Motor neuron (in vitro differentiated cells): ENCODE measurements around the gene TOGARAM2. TPM values are rescaled to one million over a fixed set of nuclear protein-coding genes. Genes with fewer than 3 reads are reported as not detected.

Experiments used
- ATAC-seq, 8 experiments: fragments of 200-7000 bp; cut with Tn5 transposase; replicated peaks in 6 of 8; 2 replicates each; pipeline ENCODE4 v1.8.0; 2021; ENCODE audit warnings: mild to moderate bottlenecking in 8 of 8, moderate library complexity in 8 of 8
- H3K27ac ChIP-seq, 2 donors: fragments of 250-450 bp; sonication (Bioruptor Pico); 2 replicates each; pipeline ENCODE4 v1.9.0; 2021; ENCODE audit warnings: antibody characterized with exemption in 2 of 2, mild to moderate bottlenecking in 2 of 2, moderate library complexity in 1 of 2
- H3K4me1 ChIP-seq, 2 donors: fragments of 250-450 bp; sonication (Bioruptor Pico); replicated peaks in 1 of 2; 2 replicates each; pipeline ENCODE4 v1.6.1; 2021; ENCODE audit warnings: antibody characterized with exemption in 2 of 2, mild to moderate bottlenecking in 2 of 2, moderate library complexity in 1 of 2
- H3K4me3 ChIP-seq, 5 donors: fragments of 250-450 bp; sonication (Bioruptor Pico); 2 replicates each; pipeline ENCODE4 v1.9.0; 2021; ENCODE audit warnings: antibody characterized with exemption in 5 of 5, mild to moderate bottlenecking in 5 of 5, moderate library complexity in 4 of 5
- WGBS, 10 experiments: fragments of 450-650 bp; shearing (Covaris generic); methylation state at CpG; one replicate each; pipeline ENCODE4 v1.0.0; 2022; 5-methylcytosine and 5-hydroxymethylcytosine counted together
- in situ Hi-C, 9 experiments: fragments of 400-800 bp; cut with MboI; loops; one replicate each; pipeline ENCODE4 v1.15.0; 2021; ENCODE audit warnings: low sequenced_read_pairs in 9 of 9, low pct_unique_long_range_greater_than_20kb in 2 of 9; ENCODE audit not compliant: unreplicated experiment in 9 of 9
- total RNA-seq, 8 experiments: library from RNA; unstranded; fragments of 300-600 nt; gene quantifications; 2 replicates each; pipeline versions ENCODE4 v1.2.3 to v1.2.4, GENCODE V29; 2022

The TOGARAM2 gene
- total RNA-seq, 8 experiments from 2014 or later, result 0.05 to 7.6 (median 0.63) TPM

DNA sequence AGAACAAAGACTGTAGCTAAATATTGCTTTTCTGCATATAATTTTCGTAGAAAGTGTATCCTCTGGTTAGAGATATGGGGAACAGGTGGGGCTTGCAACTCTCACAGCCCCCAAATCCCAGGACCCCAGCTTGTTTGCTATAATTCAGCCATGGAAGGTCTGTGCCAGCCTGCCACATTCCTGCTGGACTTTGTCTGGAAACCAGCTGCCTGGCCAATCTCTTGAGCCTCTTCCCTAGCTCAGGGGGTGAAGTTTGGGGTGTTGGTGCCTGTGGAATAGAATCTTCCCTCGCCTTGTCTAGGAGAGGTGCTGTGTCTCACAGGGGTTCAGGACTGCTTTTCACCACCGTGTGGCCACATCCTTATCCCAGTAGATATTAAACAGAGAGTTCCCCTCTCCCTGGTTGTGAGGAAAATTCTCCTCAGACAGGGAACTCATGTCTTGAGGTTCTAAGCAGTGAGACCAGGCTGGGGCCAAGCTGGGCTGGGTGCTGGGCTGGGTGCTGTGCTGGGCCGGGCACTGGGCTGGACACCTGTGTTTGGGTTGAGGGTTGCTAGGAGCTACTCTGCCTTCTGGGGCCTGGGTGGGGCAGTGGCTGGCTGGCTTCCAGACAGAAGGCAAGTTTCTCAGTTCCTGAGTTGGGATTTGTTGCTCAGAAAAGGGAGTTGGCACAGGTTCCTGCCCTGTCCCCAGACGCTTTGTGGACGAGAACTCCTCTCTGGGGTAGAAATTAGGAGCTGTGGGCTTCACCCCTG, 12.3 kb downstream of the TOGARAM2 start:
- in situ Hi-C loops, result no loop called here
- peaks cover 0 to 27% of the 10 kb centered on the region in 2 donors for H3K4me1 ChIP-seq
- H3K27ac ChIP-seq, result no peak overlapping the region
- ATAC-seq, result peak in 5 of 8 experiments; percentile 25 to 95 (median 56)
- no peak overlapping the region for H3K4me3 ChIP-seq
- 38 to 86% (median 66%) methylated on average over 1 to 5 of the region's 6 CpGs; no CpG with 5 or more reads in 2 of the 10 experiments for WGBS, 10 experiments

DNA sequence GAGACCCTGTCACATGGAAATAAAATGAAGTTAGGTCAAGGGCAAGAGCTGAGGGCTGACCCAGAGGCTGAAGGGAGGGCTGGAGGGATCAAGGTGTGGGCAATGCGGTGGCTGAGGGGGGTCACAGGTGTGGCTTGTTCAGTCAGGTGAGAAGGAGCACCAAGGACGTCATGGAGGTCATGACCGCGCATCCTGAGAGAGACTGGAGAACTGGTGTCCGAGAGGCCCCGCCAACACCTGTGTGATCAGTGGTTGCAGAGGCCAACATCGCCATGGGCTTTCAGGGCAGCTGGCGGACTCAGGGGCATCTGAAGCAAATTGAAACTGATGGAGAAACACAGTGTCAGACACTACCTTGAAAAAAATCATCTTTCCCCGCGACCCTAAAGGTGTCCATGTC, 13.0 kb downstream of the TOGARAM2 start:
- H3K27ac ChIP-seq, result no peak overlapping the region
- H3K4me3 ChIP-seq, result no peak overlapping the region
- ATAC-seq, result no peak
- in situ Hi-C loops, result no loop called here
- peaks cover 0 to 27% of the 10 kb centered on the region in 2 donors for H3K4me1 ChIP-seq
- WGBS, 10 experiments, result 60 to 100% (median 96%) methylated on average over 1 to 5 of the region's 10 CpGs; no CpG with 5 or more reads in 6 of the 10 experiments

DNA sequence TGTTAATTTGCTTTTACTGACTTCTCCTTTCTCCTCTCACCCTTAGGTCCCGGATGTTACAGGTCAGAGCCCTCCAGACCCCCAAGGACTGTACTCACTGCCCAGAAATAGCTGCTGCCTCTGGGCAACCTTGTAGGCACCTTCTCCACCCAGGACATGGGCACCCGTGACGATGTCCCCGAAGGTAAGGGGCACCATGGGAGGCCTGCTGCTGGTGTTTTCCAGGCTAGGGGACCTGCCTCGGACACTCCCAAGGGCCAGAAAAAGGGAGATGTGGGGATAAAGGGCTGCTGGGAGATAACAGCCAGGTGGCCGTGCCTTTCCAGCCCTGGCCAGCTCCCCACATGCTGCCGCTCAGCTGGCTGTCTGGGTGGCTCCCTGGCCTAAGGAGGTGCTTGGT, 13.6 kb downstream of the TOGARAM2 start:
- Histone ChIP-seq H3K4me3 (no peak overlapping the region), H3K4me1 (peaks cover 0 to 27% of the 10 kb centered on the region in 2 donors), H3K27ac (no peak overlapping the region)
- ATAC-seq, result no peak
- 67 to 100% (median 85%) methylated on average over 2 to 4 of the region's 7 CpGs; no CpG with 5 or more reads in 6 of the 10 experiments for WGBS, 10 experiments
- in situ Hi-C loops, result no loop called here

DNA sequence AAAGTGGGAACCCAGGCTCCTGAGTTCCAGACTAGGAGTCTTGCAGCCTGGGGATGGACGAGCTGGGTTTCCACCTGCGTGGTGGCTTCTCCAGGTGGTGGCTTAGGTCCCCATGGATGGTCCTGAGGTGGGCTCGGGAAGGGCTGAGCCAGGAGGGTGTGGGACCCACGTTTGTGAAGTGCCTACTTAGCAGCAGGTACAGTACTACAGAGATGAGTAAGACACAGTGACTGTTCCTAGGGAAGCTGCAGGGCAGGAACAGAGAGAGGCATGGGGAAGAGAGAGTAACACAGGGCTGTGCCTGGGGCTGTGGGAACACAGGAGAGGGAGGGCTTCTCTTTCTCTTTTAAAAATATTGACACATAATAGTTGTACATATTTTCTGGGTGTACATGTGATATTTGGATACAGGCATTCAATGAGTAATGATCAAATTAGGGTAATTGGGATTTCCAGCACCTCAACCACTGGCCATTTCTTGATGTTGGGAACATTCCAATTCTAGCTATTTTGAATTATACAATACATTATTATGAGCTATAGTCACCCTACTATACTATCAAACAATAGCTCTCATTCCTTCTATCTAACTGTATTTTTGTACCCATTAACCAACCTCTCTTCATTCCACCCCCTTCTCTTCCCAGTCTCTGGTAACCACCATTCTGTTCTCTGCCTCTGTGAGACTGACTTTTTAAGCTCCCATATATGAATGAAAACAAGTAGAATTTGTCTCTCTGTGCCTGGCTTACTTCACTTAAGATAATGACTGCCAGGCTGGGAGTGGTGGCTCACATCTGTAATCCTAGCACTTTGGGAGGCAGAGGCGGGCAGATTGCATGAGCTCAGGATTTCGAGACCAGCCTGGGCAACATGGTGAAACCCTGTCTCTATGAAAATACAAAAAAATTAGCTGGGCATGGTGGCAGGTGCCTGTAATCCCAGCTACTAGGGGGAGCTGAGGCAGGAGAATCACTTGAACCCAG, 15.0 kb downstream of the TOGARAM2 start:
- no peak for ATAC-seq
- no peak overlapping the region for H3K27ac ChIP-seq
- H3K4me1 ChIP-seq, result peaks cover 0 to 27% of the 10 kb centered on the region in 2 donors
- no peak overlapping the region for H3K4me3 ChIP-seq
- in situ Hi-C loops, result no loop called here
- 43 to 100% (median 75%) methylated on average over 1 to 6 of the region's 6 CpGs; no CpG with 5 or more reads in 4 of the 10 experiments for WGBS, 10 experiments

DNA sequence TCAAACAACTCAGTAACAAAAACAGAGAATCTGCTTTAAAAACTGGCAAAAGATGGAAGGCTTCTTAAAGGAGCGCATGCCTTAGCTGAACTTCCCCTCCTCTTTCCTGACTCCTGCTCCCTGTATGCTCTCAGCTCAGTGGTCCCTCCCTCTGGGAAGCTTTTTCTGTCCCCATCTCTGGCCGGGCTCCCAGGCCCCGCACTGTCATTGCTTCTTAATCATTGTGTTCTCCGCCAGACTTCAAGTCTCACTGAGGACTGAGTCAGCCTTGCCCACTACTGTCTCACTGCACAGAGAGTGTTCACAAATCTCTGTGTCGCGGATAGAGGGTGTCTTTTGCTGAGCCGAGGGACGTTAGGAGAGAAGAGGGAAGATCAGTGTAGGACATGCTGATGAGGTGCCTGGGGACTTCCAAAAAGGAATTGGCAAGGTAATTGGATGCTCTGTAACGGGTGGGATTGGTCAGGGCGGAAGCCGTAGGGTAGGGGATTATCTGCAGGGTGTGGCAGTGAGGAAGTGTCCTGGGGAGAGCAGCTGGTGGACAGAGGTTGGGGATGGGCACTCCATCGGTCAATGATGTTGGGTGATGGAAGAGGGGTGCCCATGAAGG, 16.2 kb downstream of the TOGARAM2 start:
- ATAC-seq, result peak in 7 of 8 experiments; percentile 44 to 97 (median 95)
- in situ Hi-C loops, result no loop called here
- Histone ChIP-seq H3K4me3 (no peak overlapping the region), H3K27ac (no peak overlapping the region), H3K4me1 (peaks cover 0 to 17% of the 10 kb centered on the region in 2 donors)
- 0 to 78% (median 48%) methylated on average over 2 to 11 of the region's 12 CpGs; no CpG with 5 or more reads in 2 of the 10 experiments for WGBS, 10 experiments

GRCh38 chr2:28997847-28998735, 17.0 kb downstream of the TOGARAM2 start:
- WGBS, 10 experiments, result 75 to 100% (median 91%) methylated on average over 1 to 3 of the region's 17 CpGs; no CpG with 5 or more reads in 4 of the 10 experiments
- Histone ChIP-seq H3K27ac (no peak overlapping the region), H3K4me3 (no peak overlapping the region), H3K4me1 (peaks cover 0 to 17% of the 10 kb centered on the region in 2 donors)
- ATAC-seq, result no peak
- in situ Hi-C loops, result no loop called here

- 65 to 100% (median 90%) methylated on average over 1 to 4 of the region's 7 CpGs; no CpG with 5 or more reads in 2 of the 10 experiments for WGBS, 10 experiments
- H3K27ac ChIP-seq, result no peak overlapping the region
- H3K4me3 ChIP-seq, result no peak overlapping the region
- in situ Hi-C loops, result no loop called here
- peaks cover 0 to 7% of the 10 kb centered on the region in 2 donors for H3K4me1 ChIP-seq
- no peak for ATAC-seq
Observed at GRCh38 chr2:29000481-29000880, 19.4 kb downstream of the TOGARAM2 start.

DNA sequence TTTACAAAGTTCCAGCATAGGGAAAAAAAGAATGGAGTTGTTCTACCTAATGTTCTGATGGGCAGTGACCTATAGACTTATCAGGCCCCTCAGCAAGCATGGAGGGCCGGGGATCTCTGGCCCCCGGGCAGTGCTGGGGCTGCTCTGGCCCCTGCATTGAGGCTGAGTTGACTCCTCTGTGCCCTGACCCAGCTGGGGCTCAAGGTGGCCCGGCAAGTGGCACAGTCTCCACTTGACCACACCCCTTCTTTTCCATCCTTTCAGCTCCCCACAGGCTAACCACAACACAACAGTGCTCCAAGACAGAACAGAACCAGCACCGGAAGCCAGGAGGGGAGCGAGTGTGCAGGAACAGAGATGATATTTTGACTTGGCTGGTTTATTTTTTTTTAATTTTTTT, 19.9 kb downstream of the TOGARAM2 start:
- WGBS, 10 experiments, result 30 to 100% (median 64%) methylated on average over 1 to 4 of the region's 5 CpGs; no CpG with 5 or more reads in 2 of the 10 experiments
- peaks cover 0 to 7% of the 10 kb centered on the region in 2 donors for H3K4me1 ChIP-seq
- no peak for ATAC-seq
- H3K4me3 ChIP-seq, result no peak overlapping the region
- in situ Hi-C loops, result no loop called here
- no peak overlapping the region for H3K27ac ChIP-seq

GRCh38 chr2:29001806-29002205, 20.7 kb downstream of the TOGARAM2 start:
- WGBS, 10 experiments, result 33 to 100% (median 100%) methylated on average over 1 to 3 of the region's 4 CpGs; no CpG with 5 or more reads in 4 of the 10 experiments

DNA sequence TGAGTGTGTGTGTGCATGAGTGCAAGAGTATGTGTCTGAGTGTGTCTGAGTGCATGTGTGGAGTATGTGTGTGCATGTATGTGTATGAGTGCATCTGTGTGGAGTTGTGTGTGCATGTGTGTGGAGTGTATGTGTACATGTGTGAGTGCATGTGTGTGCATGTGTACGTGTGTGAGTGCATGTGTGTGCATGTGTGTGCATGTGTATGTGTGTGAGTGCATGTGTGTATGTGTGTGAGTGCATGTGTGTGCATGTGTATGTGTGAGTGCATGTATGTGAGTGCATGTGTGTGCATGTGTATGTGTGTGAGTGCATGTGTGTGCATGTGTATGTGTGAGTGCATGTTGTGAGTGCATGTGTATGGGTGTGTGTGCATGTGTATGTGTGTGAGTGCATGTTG, 23.7 kb downstream of the TOGARAM2 start:
- Histone ChIP-seq H3K4me1 (peaks cover 0 to 3% of the 10 kb centered on the region in 2 donors), H3K4me3 (no peak overlapping the region), H3K27ac (no peak overlapping the region)
- WGBS, 10 experiments, result no CpG with 5 or more reads among the region's 1 CpG
- in situ Hi-C loops, result no loop called here
- no peak for ATAC-seq

More at GRCh38 chr2:29001806-29002205, 20.7 kb downstream of the TOGARAM2 start:
- no peak overlapping the region for H3K4me3 ChIP-seq
- H3K27ac ChIP-seq, result no peak overlapping the region
- peaks cover 0 to 7% of the 10 kb centered on the region in 2 donors for H3K4me1 ChIP-seq
- ATAC-seq, result peak in 1 of 8 experiments; percentile 35
- in situ Hi-C loops, result no loop called here

GRCh38 chr2:29005331-29005730, 24.2 kb downstream of the TOGARAM2 start:
- Histone ChIP-seq H3K27ac (no peak overlapping the region), H3K4me3 (no peak overlapping the region), H3K4me1 (peaks cover 0 to 9% of the 10 kb centered on the region in 2 donors)
- in situ Hi-C loops, result no loop called here
- ATAC-seq, result no peak
- WGBS, 10 experiments, result 50 to 92% (median 61%) methylated on average over 2 to 4 of the region's 7 CpGs; no CpG with 5 or more reads in 5 of the 10 experiments
